HEK293T (cell line): Measurements from ENCODE around the gene GOLGB1.

Experiments
- ARNT ChIP-seq: fragments of 450-650 bp; IDR thresholded peaks from 2 replicates; pipeline ENCODE4 v1.6.1; 2017; ENCODE audit warnings: mild to moderate bottlenecking
- BHLHE40 ChIP-seq: fragments of 450-650 bp; IDR thresholded peaks from 2 replicates; pipeline ENCODE4 v1.6.1; 2016; ENCODE audit warnings: mild to moderate bottlenecking, moderate library complexity, borderline replicate concordance
- CTBP1 ChIP-seq: fragments of 450-650 bp; IDR thresholded peaks from 2 replicates; pipeline ENCODE4 v1.6.1; 2016; ENCODE audit warnings: borderline replicate concordance
- ELF4 ChIP-seq: fragments of 450-650 bp; IDR thresholded peaks from 2 replicates; pipeline ENCODE4 v1.6.1; 2017; ENCODE audit warnings: antibody characterized with exemption
- FOXA1 ChIP-seq: fragments of 450-650 bp; IDR thresholded peaks from 2 replicates; pipeline ENCODE4 v1.6.1; 2016; ENCODE audit warnings: mild to moderate bottlenecking
- FOXK2 ChIP-seq: fragments of 450-650 bp; IDR thresholded peaks from 2 replicates; pipeline ENCODE4 v1.6.1; 2016; ENCODE audit warnings: mild to moderate bottlenecking
- FOXM1 ChIP-seq: fragments of 450-650 bp; IDR thresholded peaks from 2 replicates; pipeline ENCODE4 v1.6.1; 2017; ENCODE audit warnings: mild to moderate bottlenecking, borderline replicate concordance
- HDGF ChIP-seq: fragments of 450-650 bp; IDR thresholded peaks from 2 replicates; pipeline ENCODE4 v1.6.1; 2017; ENCODE audit warnings: antibody characterized with exemption, borderline replicate concordance
- LEF1 ChIP-seq: fragments of 450-650 bp; IDR thresholded peaks from 2 replicates; pipeline ENCODE4 v1.6.1; 2017; ENCODE audit warnings: mild to moderate bottlenecking, borderline replicate concordance
- NFRKB ChIP-seq: fragments of 450-650 bp; IDR thresholded peaks from 2 replicates; pipeline ENCODE4 v1.6.1; 2016; ENCODE audit warnings: mild to moderate bottlenecking, moderate library complexity
- SP1 ChIP-seq: fragments of 450-650 bp; IDR thresholded peaks from 2 replicates; pipeline ENCODE4 v1.6.1; 2017
- SUZ12 ChIP-seq: fragments of 450-650 bp; IDR thresholded peaks from 2 replicates; pipeline ENCODE4 v1.6.1; 2016; ENCODE audit warnings: mild to moderate bottlenecking
- TARDBP ChIP-seq: fragments of 450-650 bp; IDR thresholded peaks from 2 replicates; pipeline ENCODE4 v1.6.1; 2016
- TF ChIP-seq, protein P1 (sequence below): fragments of 450-650 bp; IDR thresholded peaks from 2 replicates; pipeline ENCODE4 v1.6.1; 2016

DNA sequence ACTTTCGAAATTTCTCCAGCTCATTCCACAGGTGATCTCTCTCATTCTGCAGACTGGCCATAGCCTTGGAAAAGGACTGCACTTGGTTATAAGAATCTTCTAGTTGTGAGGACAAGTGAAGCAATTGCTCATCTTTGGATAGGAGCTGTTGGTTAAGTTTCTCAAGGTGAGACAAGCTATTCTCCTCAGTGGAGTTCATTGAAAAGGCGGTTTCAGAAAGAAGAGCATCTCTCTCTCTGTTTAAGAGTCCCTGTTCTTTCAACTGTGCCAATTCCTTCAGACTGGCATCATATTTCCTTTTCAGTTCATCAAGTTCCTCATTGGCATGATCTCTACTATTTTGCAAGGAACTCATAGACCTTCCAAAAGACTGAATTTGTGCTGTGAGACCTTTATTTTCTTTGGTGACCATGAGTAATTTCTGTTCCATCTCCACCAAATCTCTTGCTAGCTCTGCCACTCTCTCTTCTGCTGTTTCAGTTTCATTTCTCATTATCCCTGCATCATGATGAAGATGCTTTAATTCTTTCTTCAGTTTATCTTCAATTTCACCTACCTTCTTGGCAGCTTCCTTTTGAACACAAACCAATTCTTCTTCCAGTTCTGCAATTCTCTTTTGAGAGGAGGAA is 58.6 kb downstream of the GOLGB1 start:
- TF ChIP-seq NFRKB (no peak), ARNT (no peak), CTBP1 (no peak), FOXK2 (no peak), BHLHE40 (no peak), FOXM1 (no peak), HDGF (no peak), TARDBP (no peak), ELF4 (no peak), SP1 (no peak), FOXA1 (no peak), SUZ12 (no peak), LEF1 (no peak)
- TF ChIP-seq, protein P1, sequence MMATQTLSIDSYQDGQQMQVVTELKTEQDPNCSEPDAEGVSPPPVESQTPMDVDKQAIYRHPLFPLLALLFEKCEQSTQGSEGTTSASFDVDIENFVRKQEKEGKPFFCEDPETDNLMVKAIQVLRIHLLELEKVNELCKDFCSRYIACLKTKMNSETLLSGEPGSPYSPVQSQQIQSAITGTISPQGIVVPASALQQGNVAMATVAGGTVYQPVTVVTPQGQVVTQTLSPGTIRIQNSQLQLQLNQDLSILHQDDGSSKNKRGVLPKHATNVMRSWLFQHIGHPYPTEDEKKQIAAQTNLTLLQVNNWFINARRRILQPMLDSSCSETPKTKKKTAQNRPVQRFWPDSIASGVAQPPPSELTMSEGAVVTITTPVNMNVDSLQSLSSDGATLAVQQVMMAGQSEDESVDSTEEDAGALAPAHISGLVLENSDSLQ: no peak
